NCI-H446 treated with DMSO at 0.1 percent for 48 hours (cell line): ENCODE results near the gene PRKAR1A.

Experiments used
- DNase-seq: peaks from one replicate; lab custom pipeline; 2025; lab: John Stamatoyannopoulos, UW

Gene PRKAR1A

DNA sequence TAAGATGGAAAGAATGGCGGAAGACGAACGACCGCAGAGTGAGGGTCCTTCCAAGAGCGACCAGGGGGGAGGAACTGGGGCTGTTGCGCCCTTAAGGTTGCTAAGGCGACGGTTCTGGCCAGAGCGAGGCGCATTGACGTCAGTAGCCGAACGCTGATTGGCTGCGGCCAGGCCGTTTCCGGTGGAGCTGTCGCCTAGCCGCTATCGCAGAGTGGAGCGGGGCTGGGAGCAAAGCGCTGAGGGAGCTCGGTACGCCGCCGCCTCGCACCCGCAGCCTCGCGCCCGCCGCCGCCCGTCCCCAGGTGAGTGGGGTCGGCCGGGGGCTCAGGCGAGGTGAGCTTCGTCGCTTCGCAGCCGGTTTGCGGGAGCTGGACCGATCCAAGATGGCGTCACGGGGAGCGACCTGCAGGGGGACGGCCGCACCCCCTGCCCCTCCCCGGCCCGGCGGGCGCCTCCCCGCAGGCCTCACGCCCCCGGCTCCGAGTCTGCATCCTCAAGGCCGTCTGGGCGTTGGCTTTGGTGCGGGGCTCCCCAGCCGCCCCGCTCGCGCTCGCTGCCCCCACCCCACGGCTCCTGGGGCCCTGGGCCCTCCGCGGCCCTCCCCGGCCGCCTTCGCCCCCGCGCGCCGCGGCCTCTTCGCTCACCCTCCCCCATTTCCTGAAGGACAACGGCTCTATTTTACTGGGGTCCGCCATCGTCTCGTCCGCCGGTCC, at the start of gene PRKAR1A:
Gene PRKAR1A, plus strand, starts transcription at position 184 of the 713 bp plus-strand sequence. CDS start 2,970 bp downstream, outside the sequence.
- DNase-seq = peak; percentile 79

DNA sequence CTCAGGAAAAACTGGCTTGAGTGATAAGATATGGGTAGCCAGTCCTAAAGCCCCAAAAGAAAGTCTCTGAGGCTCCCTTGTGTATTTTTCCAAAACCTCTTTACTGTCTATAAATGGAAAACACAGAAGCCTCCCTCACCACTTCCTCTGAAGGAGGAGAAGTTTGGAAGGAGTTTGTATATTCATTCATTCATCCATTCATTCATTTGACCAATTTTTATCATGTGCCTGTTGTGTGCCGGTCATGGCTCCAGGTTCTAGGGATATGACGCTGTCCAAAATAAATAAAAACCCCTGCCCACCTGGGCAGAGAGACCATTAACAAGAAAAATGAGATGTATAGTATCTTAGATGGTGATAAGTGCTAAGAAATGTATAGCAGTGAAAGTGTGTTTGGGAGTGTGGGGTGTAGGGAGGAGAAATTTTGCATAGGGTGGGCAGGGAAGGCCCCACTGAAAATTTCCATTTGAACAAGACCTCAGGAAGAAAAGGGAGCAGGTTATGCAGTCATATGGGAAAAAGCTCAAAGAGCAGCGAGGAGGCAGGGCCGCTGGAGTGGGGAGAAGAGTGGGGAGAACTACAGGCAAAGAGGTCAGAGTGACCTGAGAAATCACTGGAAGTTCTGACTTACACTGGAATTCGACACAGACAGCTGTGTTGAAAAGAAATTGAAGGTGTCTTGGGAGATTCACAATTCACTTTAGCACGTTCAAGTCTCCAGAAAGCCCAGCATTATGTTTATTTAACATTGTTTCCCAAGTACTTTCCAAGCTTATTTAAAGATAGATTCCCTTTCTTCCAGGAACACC, 48.8 kb upstream of the PRKAR1A start:
- no peak for DNase-seq

DNA sequence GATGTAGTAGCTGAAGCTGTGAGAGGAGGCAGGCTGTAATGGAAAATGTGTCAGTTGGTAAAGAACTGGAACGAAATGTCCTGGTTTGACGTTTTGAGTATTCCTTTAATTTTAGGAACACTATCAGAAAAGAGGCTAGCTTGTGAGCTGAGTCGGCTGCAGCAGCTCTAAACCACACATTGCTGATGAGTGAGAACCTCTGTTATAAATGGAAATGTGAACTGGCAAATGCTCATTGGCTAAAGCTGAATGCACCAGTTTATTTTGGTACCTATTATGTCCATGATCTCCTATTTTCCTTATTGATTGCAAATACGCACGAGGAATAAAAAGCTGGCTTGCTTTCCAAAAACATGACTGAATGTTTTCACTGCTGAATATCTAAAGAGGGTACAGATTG, 43.9 kb upstream of the PRKAR1A start:
- no peak for DNase-seq

DNA sequence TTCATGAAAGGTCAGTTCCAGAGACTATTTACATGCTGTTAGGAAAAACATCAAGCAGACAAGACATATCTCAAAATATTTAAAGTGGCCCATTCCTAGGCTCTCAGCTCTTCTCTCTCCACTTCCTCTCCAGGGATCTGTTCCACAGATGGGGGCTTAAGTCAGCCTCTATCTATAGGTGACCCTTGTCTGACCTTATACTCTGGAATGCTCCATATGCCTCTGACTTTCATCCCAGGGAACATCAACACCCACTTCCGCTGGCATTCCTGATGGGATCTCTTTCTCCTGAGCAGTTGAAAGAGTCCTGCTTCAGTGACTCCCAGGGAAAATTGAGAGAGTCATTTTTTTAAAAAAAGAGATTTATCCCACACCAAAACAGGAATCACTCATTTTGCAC, 43.4 kb upstream of the PRKAR1A start:
- no peak for DNase-seq

DNA sequence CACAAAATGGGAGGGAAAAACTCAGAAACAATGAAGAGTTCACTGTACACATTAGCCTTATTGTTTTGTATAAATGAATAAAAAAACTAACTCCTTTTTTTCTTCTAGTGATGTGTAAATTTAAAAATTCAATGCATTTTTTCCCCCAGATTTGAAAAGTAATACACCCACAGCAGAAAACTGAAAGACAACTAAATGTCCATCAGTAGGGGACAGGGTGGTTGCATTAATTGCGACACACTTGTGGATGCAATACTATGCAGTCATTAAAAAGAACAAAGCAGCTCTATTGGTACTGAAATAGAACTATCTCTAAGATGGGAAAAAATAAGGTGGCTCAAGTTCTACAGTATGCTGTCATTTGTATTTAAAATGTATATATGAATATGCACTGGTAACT, 41.3 kb upstream of the PRKAR1A start:
- DNase-seq = no peak

DNA sequence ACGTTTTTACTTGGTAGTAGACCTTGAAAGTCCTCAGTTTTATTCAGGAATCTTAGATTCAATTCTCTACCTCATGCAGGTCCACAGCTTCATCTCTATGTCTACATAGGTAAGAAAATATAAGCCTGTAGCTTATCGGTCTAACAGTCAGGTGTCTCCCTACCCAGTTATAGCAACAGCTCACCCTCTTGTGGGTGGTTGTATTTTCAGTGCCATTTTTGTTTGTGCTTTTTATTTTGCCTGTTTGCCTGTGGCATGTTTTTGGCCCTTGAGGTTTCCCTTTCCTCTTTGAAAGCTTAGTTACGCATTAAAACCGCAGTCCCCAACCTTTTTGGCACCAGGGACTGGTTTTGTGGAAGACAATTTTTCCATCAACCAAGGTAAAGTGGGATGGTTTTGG, 31.3 kb upstream of the PRKAR1A start:
- DNase-seq = no peak

GRCh38 chr17:68482576-68483041, 29.6 kb upstream of the PRKAR1A start:
- no peak for DNase-seq

- DNase-seq = no peak
These were observed 27.8 kb upstream of the PRKAR1A start for GRCh38 chr17:68484458-68484857.

- DNase-seq = no peak
These were observed 22.3 kb upstream of the PRKAR1A start for GRCh38 chr17:68489919-68490318.

- DNase-seq = peak; percentile 56
These were observed 20.6 kb upstream of the PRKAR1A start for GRCh38 chr17:68491381-68492231.

- peak; percentile 19 for DNase-seq
These were observed 19.7 kb upstream of the PRKAR1A start for GRCh38 chr17:68492394-68493054.

GRCh38 chr17:68495081-68495480, 17.1 kb upstream of the PRKAR1A start:
- no peak for DNase-seq

- no peak for DNase-seq
These were observed 14.3 kb upstream of the PRKAR1A start for GRCh38 chr17:68497885-68498319.

GRCh38 chr17:68498479-68499326, 13.5 kb upstream of the PRKAR1A start:
- DNase-seq = no peak

GRCh38 chr17:68499587-68499986, 12.6 kb upstream of the PRKAR1A start:
- DNase-seq = no peak

DNA sequence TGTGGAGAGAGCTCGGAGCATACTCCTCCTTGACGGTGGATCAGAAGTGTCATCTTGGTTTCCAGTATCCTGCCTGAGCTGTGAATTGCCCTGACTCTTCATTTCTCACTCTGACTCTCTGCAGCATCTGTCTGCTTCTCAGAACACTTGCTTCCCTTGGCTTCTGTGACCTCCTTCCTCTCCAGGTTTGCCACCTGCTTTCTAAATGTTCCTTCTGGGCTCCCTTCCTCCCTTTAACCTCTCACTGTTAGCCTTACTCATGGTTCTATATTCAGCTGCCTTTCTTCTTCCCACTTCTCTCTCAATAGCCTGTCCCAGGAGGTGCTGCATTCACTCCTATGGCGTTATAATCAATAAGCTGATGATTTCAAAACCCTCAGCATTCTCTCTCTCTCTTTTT, 11.2 kb upstream of the PRKAR1A start:
- no peak for DNase-seq

GRCh38 chr17:68505951-68506350, 6.3 kb upstream of the PRKAR1A start:
- no peak for DNase-seq

GRCh38 chr17:68507576-68507975, 4.7 kb upstream of the PRKAR1A start:
- no peak for DNase-seq

GRCh38 chr17:68509141-68510057, 2.8 kb upstream of the PRKAR1A start:
- DNase-seq = peak; percentile 53

GRCh38 chr17:68511254-68511670, 968 bp upstream of the PRKAR1A start:
- DNase-seq = no peak
